WI38 (cell line): ENCODE data around the gene COL24A1.

Source experiments
- H3K4me3 ChIP-seq: 2 replicates; pipeline ENCODE4 v1.5.1; 2011; ENCODE audit warnings: low read depth, mild to moderate bottlenecking, control low read depth, low read length
- TF ChIP-seq, protein P1 (sequence below): IDR thresholded peaks from 2 replicates; pipeline ENCODE4 v1.5.1; 2012; ENCODE audit warnings: low read depth, mild to moderate bottlenecking, control low read depth, low read length

COL24A1 gene

DNA sequence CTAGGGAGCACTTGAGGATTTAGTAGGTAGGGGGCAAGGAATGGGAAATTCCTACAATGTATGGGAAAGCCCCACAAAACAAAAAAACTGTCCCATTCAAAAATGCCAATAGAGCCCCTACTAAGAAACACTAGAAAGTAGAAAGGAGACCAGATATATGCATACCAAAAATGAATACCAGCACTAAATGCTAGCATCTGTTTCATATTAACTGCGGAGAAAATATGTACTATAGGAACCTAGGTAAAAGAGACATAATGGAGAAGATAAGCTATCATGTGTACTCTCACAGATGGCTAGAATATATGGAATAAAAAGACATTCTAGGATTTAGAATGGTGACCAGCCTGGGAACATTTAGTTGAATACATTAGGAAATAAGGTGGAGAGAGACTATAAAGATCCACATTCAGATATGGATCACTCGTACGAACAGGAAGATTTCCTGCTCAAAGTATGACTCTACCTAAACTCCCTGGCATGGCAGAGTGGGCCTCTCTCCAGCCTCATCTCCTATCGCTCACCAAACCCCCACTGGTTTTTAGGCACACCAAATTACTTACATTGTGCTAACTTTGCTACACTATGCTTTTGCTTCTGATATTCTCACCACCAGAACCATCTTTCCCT, 466.7 kb downstream of the COL24A1 start:
- H3K4me3 ChIP-seq, result no peak overlapping the region
- TF ChIP-seq, protein P1, sequence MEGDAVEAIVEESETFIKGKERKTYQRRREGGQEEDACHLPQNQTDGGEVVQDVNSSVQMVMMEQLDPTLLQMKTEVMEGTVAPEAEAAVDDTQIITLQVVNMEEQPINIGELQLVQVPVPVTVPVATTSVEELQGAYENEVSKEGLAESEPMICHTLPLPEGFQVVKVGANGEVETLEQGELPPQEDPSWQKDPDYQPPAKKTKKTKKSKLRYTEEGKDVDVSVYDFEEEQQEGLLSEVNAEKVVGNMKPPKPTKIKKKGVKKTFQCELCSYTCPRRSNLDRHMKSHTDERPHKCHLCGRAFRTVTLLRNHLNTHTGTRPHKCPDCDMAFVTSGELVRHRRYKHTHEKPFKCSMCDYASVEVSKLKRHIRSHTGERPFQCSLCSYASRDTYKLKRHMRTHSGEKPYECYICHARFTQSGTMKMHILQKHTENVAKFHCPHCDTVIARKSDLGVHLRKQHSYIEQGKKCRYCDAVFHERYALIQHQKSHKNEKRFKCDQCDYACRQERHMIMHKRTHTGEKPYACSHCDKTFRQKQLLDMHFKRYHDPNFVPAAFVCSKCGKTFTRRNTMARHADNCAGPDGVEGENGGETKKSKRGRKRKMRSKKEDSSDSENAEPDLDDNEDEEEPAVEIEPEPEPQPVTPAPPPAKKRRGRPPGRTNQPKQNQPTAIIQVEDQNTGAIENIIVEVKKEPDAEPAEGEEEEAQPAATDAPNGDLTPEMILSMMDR, result no peak

DNA sequence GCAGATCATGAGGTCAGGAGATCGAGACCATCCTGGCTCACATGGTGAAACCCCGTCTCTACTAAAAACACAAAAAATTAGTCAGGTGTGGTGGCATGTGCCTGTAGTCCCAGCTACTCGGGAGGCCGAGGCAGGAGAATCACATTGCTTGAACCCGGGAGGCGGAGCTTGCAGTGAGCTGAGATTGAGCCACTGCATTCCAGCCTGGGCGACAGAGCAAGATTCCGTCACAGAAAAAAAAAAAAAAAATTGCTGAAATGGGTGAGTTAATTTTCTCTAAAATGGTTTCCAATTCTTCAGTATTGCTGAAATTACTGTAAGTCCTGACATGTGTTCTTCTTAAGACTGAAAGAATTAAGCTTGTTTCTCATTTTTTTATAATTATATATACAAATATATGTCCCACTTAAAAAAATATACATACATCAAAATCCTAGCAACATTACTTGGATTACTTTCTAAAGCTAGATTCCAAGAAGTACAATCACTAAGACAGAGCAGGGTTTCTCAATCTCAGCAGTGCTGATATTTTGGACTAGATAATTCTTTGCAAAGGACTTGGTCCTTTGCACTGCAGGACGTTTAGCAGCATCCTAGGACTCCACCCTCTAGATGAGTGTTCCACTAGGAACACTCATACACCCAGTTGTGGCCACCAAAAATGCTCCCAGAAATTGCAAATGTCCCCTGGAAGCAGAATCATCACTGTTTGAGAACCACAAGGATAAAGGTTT, 473.1 kb downstream of the COL24A1 start:
- TF ChIP-seq, protein P1, result no peak
- H3K4me3 ChIP-seq, result no peak overlapping the region

DNA sequence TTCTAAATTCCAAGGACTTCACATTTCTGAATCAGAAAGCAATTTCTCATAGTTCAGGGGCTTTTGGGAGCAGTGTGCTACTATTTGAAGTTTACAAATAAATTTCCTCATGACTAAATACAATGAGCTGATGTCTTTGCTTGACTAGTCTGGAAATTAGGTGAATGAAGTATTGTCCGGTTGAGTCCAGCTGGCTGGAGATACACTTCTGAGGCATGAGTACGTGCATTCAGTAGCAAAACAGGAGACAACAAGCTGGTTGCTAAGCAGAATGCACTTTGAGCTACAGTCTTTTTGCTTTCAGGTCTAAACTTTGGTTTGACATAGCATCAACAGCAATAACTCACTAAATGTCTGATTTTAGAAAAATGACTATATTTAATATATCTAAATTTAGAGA, 475.5 kb downstream of the COL24A1 start:
- TF ChIP-seq, protein P1, result no peak
- H3K4me3 ChIP-seq, result no peak overlapping the region
